VCaP (cell line): ENCODE results near the gene SMIM45.

Experiments
- H3K27ac ChIP-seq: fragments of 450-650 bp; 2 replicates; pipeline ENCODE4 v1.5.1; 2017
- TF ChIP-seq, protein P1 (sequence below): fragments of 450-650 bp; conservative IDR thresholded peaks from 2 replicates; pipeline ENCODE4 v1.5.1; 2017; ENCODE audit warnings: mild to moderate bottlenecking, moderate library complexity

The SMIM45 gene

DNA sequence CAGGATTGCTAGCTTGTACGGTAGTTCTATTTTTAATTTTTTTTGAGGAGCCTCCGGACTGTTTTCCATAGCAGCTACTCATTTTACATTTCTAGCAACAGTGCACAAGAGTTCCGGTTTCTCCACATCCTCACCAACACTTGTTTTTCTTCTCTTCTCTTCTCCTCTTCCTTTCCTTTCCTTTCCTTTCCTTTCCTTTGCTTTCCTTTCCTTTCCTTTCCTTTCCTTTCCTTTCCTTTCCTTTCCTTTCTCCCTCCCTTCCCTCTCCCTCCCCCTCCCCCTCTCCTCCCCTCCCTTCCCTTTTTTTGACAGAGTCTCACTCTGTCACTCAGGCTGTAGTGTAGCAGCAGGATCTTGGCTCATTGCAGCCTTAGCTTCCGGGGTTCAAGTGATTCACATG is 56.0 kb downstream of the SMIM45 start:
- TF ChIP-seq, protein P1, sequence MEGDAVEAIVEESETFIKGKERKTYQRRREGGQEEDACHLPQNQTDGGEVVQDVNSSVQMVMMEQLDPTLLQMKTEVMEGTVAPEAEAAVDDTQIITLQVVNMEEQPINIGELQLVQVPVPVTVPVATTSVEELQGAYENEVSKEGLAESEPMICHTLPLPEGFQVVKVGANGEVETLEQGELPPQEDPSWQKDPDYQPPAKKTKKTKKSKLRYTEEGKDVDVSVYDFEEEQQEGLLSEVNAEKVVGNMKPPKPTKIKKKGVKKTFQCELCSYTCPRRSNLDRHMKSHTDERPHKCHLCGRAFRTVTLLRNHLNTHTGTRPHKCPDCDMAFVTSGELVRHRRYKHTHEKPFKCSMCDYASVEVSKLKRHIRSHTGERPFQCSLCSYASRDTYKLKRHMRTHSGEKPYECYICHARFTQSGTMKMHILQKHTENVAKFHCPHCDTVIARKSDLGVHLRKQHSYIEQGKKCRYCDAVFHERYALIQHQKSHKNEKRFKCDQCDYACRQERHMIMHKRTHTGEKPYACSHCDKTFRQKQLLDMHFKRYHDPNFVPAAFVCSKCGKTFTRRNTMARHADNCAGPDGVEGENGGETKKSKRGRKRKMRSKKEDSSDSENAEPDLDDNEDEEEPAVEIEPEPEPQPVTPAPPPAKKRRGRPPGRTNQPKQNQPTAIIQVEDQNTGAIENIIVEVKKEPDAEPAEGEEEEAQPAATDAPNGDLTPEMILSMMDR: no peak; the same call in 1 of the 2 replicates
- H3K27ac ChIP-seq: peak overlapping the region; percentile 63
